GM23248 (cell line): ENCODE results near the gene SIK3. TPM values are rescaled to one million over a fixed set of nuclear protein-coding genes. Genes with fewer than 3 reads are reported as not detected.
"Not testable (repeated sequence)": the region's sequence is repeated elsewhere in the genome, so short reads cannot be mapped to it uniquely, and the experiment has no call there.

ENCODE experiments used
- DNase-seq: peaks from one replicate; pipeline ENCODE4 v3.0.0-alpha.2; 2015
- H2AFZ ChIP-seq: fragments of 200-600 bp; sonication (generic); 2 replicates; pipeline ENCODE4 v1.6.1; 2016; ENCODE audit warnings: antibody characterized with exemption
- H3F3A ChIP-seq: fragments of 200-600 bp; sonication (generic); 2 replicates; pipeline ENCODE4 v1.6.1; 2016; ENCODE audit warnings: mild to moderate bottlenecking, antibody characterized with exemption, mixed run types; ENCODE audit not compliant: insufficient read depth
- H3K27ac ChIP-seq: fragments of 200-600 bp; sonication (generic); 2 replicates; pipeline ENCODE4 v1.5.1; 2016; ENCODE audit warnings: mild to moderate bottlenecking
- H3K27me3 ChIP-seq: fragments of 200-600 bp; sonication (generic); replicated peaks from 2 replicates; pipeline ENCODE4 v1.6.1; 2016; ENCODE audit warnings: mild to moderate bottlenecking; ENCODE audit not compliant: insufficient read depth
- H3K36me3 ChIP-seq: fragments of 200-600 bp; sonication (generic); 2 replicates; pipeline ENCODE4 v1.6.1; 2016; ENCODE audit warnings: low read depth, mild to moderate bottlenecking
- H3K4me1 ChIP-seq: fragments of 200-600 bp; sonication (generic); 2 replicates; pipeline ENCODE4 v1.6.1; 2016; ENCODE audit warnings: mild to moderate bottlenecking; ENCODE audit not compliant: insufficient read depth
- H3K4me2 ChIP-seq: fragments of 200-600 bp; sonication (generic); one replicate; pipeline ENCODE4 v1.6.1; 2016; ENCODE audit warnings: mild to moderate bottlenecking; ENCODE audit not compliant: unreplicated experiment
- H3K4me3 ChIP-seq: fragments of 200-600 bp; sonication (generic); 2 replicates; pipeline ENCODE4 v1.5.1; 2016; ENCODE audit warnings: mild to moderate bottlenecking
- H3K79me2 ChIP-seq: fragments of 200-600 bp; sonication (generic); 2 replicates; pipeline ENCODE4 v1.6.1; 2016; ENCODE audit warnings: mild to moderate bottlenecking; ENCODE audit not compliant: insufficient read depth
- H3K9ac ChIP-seq: fragments of 200-600 bp; sonication (generic); 2 replicates; pipeline ENCODE4 v1.6.1; 2016; ENCODE audit warnings: mild to moderate bottlenecking
- H3K9me2 ChIP-seq: fragments of 200-600 bp; sonication (generic); 2 replicates; pipeline ENCODE4 v1.6.1; 2016; ENCODE audit warnings: mixed run types, mild to moderate bottlenecking, moderate library complexity; ENCODE audit not compliant: insufficient read depth
- H3K9me3 ChIP-seq: fragments of 200-600 bp; sonication (generic); one replicate; pipeline ENCODE4 v1.6.1; 2017; ENCODE audit warnings: low read depth
- H4K20me1 ChIP-seq: fragments of 200-600 bp; sonication (generic); 2 replicates; pipeline ENCODE4 v1.6.0; 2016; ENCODE audit not compliant: insufficient read depth
- EZH2 ChIP-seq: fragments of 200-600 bp; sonication (generic); IDR thresholded peaks from 2 replicates; pipeline ENCODE4 v1.6.1; 2018; ENCODE audit warnings: antibody characterized with exemption, mild to moderate bottlenecking; ENCODE audit not compliant: insufficient read depth, poor library complexity, severe bottlenecking
- EZH2phosphoT487 ChIP-seq: fragments of 200-600 bp; sonication (generic); IDR thresholded peaks from 2 replicates; pipeline ENCODE4 v1.6.1; 2018; ENCODE audit warnings: antibody characterized with exemption, moderate library complexity, mild to moderate bottlenecking, low read depth; ENCODE audit not compliant: insufficient read depth
- WGBS, 2 experiments: methylation state at CpG; one replicate each; pipeline ENCODE4 v1.1.6; 2015 to 2017; ENCODE audit warnings: low lambda C conversion rate in 2 of 2, low coverage in 1 of 2; ENCODE audit errors: missing lambda C conversion rate in 2 of 2; 5-methylcytosine and 5-hydroxymethylcytosine counted together
- in situ Hi-C: fragments of 300-500 bp; cut with MboI; formaldehyde crosslinking; loops from 2 replicates; pipeline ENCODE4 v1.15.0; 2020
- polyA plus RNA-seq: library from polyadenylated mRNA; unstranded; fragments of >200 nt; fragmentation: Nextera tagmentation; extraction: Ambion mirVana; gene quantifications from 2 replicates; pipeline ENCODE4 v1.2.1, GENCODE V29; 2016
- total RNA-seq: library from RNA; depleted of rRNA; stranded (reverse); fragments of >200 nt; shearing (Covaris generic); gene quantifications from 2 replicates; pipeline ENCODE4 v1.2.3, GENCODE V29; 2014

The SIK3 gene
- total and polyA plus RNA-seq, 2 experiments from 2014 or later, result 4.2 to 15.5 TPM

DNA sequence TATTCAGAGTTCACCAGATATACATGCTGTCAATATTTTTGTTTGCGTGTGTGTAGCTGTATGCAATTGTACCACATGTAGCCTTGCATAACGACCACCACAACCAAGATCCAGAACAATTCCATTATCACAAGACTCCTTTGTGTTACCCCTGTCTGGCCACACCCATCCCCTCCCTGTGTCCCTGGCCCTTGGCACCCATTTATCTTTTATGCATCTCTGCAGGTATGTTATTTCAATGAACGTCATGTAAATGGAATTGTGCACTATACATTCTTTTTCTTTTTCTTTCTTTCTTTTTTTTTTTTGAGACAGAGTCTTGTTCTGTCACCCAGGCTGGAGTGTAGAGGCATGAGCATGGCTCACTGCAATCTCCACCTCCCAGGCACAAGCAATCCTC is 36.2 kb upstream of the SIK3 start:
- 44 to 52% methylated on average over 2 of the region's 3 CpGs for WGBS, 2 experiments
- Histone ChIP-seq H4K20me1 (no peaks in the 10 kb centered on the region), H3K36me3 (no peaks in the 10 kb centered on the region), H3K4me3 (no peak overlapping the region), H3K9me2 (no peaks in the 10 kb centered on the region), H3K4me1 (no peaks in the 10 kb centered on the region), H3K27ac (no peak overlapping the region), H3K27me3 (no peaks in the 10 kb centered on the region), H3K4me2 (no peak overlapping the region), H2AFZ (no peak overlapping the region), H3K79me2 (no peaks in the 10 kb centered on the region), H3F3A (no peaks in the 10 kb centered on the region), H3K9me3 (no peaks in the 10 kb centered on the region), H3K9ac (no peak overlapping the region)
- no peak for DNase-seq
- in situ Hi-C loops, result no loop called here
- no peak for TF ChIP-seq EZH2
- no peak for TF ChIP-seq EZH2phosphoT487

DNA sequence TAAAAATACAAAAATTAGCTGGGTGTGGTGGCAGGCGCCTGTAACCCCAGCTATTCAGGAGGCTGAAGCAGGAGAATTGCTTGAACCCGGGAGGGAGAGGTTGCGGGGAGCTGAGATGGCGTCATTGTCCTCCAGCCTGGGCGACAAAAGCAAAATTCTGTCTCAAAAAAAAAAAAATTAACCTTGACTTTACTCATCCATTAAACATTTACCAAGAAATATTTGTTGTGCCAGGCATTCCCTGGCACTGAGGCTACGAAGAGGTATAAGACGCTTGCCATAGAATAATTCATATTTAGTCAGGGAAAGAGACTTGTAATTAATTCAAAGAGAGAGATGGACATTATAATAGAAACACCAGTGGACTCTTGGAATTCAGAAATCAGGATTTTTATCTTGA is 32.7 kb upstream of the SIK3 start:
- no peaks in the 10 kb centered on the region for H3K36me3 ChIP-seq
- TF ChIP-seq EZH2phosphoT487 (no peak), EZH2 (no peak)
- H3K27ac ChIP-seq, result no peak overlapping the region
- in situ Hi-C loops, result no loop called here
- 92% methylated on average over 7 of the region's 7 CpGs for WGBS, 2 experiments
- no peak overlapping the region for H3K9ac ChIP-seq
- H3K27me3 ChIP-seq, result peaks cover 6% of the 10 kb centered on the region
- no peaks in the 10 kb centered on the region for H3K9me3 ChIP-seq
- H3K4me2 ChIP-seq, result no peak overlapping the region
- H3K4me1 ChIP-seq, result no peaks in the 10 kb centered on the region
- no peaks in the 10 kb centered on the region for H3F3A ChIP-seq
- H4K20me1 ChIP-seq, result no peaks in the 10 kb centered on the region
- no peaks in the 10 kb centered on the region for H3K79me2 ChIP-seq
- no peaks in the 10 kb centered on the region for H3K9me2 ChIP-seq
- H3K4me3 ChIP-seq, result no peak overlapping the region
- no peak overlapping the region for H2AFZ ChIP-seq
- no peak for DNase-seq

DNA sequence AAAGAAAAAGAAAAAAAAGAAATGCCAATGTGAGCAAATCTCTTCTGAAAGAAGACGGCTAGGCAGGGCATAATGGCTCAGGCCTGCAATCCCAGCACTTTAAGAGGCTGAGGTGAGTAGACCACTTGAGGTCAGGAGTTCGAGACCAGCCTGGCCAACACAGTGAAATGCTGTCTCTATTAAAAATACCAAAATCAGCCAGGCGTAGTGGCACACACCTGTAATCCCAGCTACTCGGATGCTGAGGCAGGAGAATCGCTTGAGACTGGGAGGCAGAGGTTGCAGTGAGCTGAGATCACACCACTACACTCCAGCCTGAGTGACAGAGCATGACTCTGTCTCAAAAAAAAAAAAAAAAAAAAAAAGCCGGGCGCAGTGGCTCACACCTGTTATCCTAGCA is 32.2 kb upstream of the SIK3 start:
- H3K27me3 ChIP-seq, DNase-seq, H3K9me3 ChIP-seq, H3K36me3 ChIP-seq, H3K27ac ChIP-seq, H3K4me1 ChIP-seq, H3K4me2 ChIP-seq, in situ Hi-C loops, H3K9ac ChIP-seq, H3K79me2 ChIP-seq, H2AFZ ChIP-seq, H3F3A ChIP-seq, H4K20me1 ChIP-seq, H3K9me2 ChIP-seq, H3K4me3 ChIP-seq: not testable (repeated sequence)
- 80 to 84% methylated on average over 5 to 7 of the region's 7 CpGs for WGBS, 2 experiments

DNA sequence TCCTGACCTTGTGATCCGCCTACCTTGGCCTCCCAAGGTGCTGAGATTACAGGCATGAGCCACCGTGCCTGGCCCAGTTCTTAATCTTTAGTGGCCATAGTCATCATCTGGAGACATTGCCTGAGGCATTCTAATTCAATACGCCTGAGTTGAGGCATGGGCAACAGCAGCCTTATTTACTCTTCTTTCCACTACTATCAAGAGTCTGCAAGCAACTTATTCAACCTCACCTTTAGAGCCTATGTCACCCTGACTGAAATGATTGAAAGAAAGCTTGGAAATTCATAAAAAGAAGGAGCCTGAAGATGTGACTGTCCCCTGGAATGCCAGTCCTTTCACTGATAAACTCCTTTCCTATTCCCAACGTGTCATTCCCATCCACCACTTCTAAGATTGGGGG is 30.1 kb upstream of the SIK3 start:
- Histone ChIP-seq H3K4me3 (no peak overlapping the region), H2AFZ (no peak overlapping the region), H3K27me3 (peaks cover 8% of the 10 kb centered on the region), H3K9me3 (no peaks in the 10 kb centered on the region), H4K20me1 (no peaks in the 10 kb centered on the region), H3K4me2 (no peak overlapping the region), H3K9me2 (no peaks in the 10 kb centered on the region), H3K4me1 (no peaks in the 10 kb centered on the region), H3K9ac (no peak overlapping the region), H3K79me2 (no peaks in the 10 kb centered on the region), H3K27ac (no peak overlapping the region), H3K36me3 (no peaks in the 10 kb centered on the region), H3F3A (no peaks in the 10 kb centered on the region)
- no peak for TF ChIP-seq EZH2phosphoT487
- TF ChIP-seq EZH2, result no peak
- DNase-seq, result no peak
- 63 to 68% methylated on average over 4 of the region's 4 CpGs for WGBS, 2 experiments
- in situ Hi-C loops, result no loop called here

DNA sequence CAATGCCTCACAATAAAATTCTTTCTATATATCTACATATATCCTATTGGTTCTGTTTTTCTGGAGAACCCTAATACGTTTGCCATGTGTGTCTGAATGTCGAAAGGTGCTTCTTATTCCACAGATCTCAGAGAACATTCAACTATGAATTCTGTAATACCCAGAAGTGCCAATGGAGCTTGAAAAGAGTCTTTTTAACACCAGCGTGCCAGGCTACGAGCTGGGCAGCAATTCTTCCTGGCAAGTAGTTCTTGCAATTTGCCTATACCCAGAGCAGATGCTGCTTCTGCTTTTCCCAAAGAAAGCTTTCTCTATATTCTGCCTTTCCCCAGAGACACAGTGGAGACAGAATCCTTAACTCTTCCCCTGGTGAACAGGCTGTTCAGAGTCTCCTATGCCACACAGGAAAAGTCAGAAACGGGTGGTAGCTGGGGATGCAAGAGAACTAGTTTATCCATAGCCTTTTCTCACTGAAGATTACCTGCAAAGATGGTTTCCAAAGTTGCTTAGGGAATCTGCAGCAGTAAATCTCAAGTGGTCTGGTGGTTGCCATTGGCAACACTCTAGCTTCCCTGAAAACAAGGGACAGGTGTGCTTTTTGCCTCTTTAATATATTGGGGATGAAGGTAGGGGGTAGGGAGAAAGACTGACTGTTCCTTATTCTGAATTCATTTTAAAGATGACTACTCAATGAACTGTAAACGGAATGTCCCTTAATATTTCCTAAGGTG is 29.1 kb upstream of the SIK3 start:
- DNase-seq, result no peak

More for the DNA sequence above, 29.1 kb upstream of the SIK3 start:
- 59 to 64% methylated on average over 6 of the region's 6 CpGs for whole genome bisulfite sequencing, 2 experiments
- H3K79me2 ChIP-seq, result no peaks in the 10 kb centered on the region
- no peak overlapping the region for H3K9ac ChIP-seq
- H3K9me2 ChIP-seq, result no peaks in the 10 kb centered on the region
- H3K27me3 ChIP-seq, result peaks cover 8% of the 10 kb centered on the region
- H3K4me1 ChIP-seq, result no peaks in the 10 kb centered on the region
- no peaks in the 10 kb centered on the region for H3K36me3 ChIP-seq
- TF ChIP-seq EZH2phosphoT487 (no peak), EZH2 (no peak)
- H4K20me1 ChIP-seq, result no peaks in the 10 kb centered on the region
- H3K4me2 ChIP-seq, result no peak overlapping the region
- H2AFZ ChIP-seq, result no peak overlapping the region
- H3F3A ChIP-seq, result no peaks in the 10 kb centered on the region
- no peak overlapping the region for H3K27ac ChIP-seq
- in situ Hi-C loops, result no loop called here
- H3K9me3 ChIP-seq, result no peaks in the 10 kb centered on the region
- no peak overlapping the region for H3K4me3 ChIP-seq
